RCC 7860 (cell line): ENCODE data around the gene DDX28.

Experiments used
- DNase-seq: peaks from one replicate; pipeline ENCODE4 v3.0.0-alpha.2; 2015; ENCODE audit warnings: low spot score
- FAIRE-seq: peaks from 2 replicates; lab custom pipeline; 2012; peaks lifted over from hg19 to GRCh38; lab: Jason Lieb, UNC

Gene DDX28

GRCh38 chr16:68022728-68023537, at the start of gene DDX28, which contains the start of gene DUS2:
DDX28 (minus strand) TSS chr16:68023232; CDS start chr16:68023202, 30 bp downstream.
DUS2 (plus strand) TSS chr16:68023284; CDS start chr16:68038024, 14,740 bp downstream.
- no peak for FAIRE-seq

GRCh38 chr16:68072038-68072695, 49.1 kb upstream of the DDX28 start:
- FAIRE-seq: no peak
- no peak for DNase-seq

More at GRCh38 chr16:68022728-68023537, at the start of gene DDX28, which contains the start of gene DUS2:
- peak; percentile 70 for DNase-seq

- DNase-seq (no peak), FAIRE-seq (no peak)
Observed at GRCh38 chr16:68071518-68071901, 48.5 kb upstream of the DDX28 start.

- DNase-seq (no peak), FAIRE-seq (no peak)
Observed at GRCh38 chr16:68070806-68071517, 47.9 kb upstream of the DDX28 start.

GRCh38 chr16:68070249-68070730, 47.3 kb upstream of the DDX28 start:
- DNase-seq (no peak), FAIRE-seq (no peak)

GRCh38 chr16:68069511-68070248, 46.6 kb upstream of the DDX28 start:
- DNase-seq (no peak), FAIRE-seq (no peak)

GRCh38 chr16:68068926-68069325, 45.9 kb upstream of the DDX28 start:
- DNase-seq (no peak), FAIRE-seq (no peak)

- no peak for DNase-seq
- no peak for FAIRE-seq
Observed at GRCh38 chr16:68066763-68067162, 43.7 kb upstream of the DDX28 start.

GRCh38 chr16:68065716-68066305, 42.8 kb upstream of the DDX28 start:
- DNase-seq: no peak
- FAIRE-seq: no peak

- DNase-seq: peak; percentile 50
- FAIRE-seq: no peak
Observed at GRCh38 chr16:68064791-68065365, 41.8 kb upstream of the DDX28 start.

GRCh38 chr16:68062910-68063393, 39.9 kb upstream of the DDX28 start:
- FAIRE-seq (no peak), DNase-seq (no peak)

- no peak for FAIRE-seq
- no peak for DNase-seq
Observed at GRCh38 chr16:68061396-68061795, 38.4 kb upstream of the DDX28 start.

GRCh38 chr16:68059804-68060203, 36.8 kb upstream of the DDX28 start:
- no peak for FAIRE-seq

GRCh38 chr16:68055395-68055794, 32.4 kb upstream of the DDX28 start:
- FAIRE-seq: no peak
- DNase-seq: no peak

More at GRCh38 chr16:68059804-68060203, 36.8 kb upstream of the DDX28 start:
- DNase-seq: no peak

GRCh38 chr16:68049449-68049848, 26.4 kb upstream of the DDX28 start:
- no peak for FAIRE-seq

GRCh38 chr16:68047987-68048386, 25.0 kb upstream of the DDX28 start:
- DNase-seq (no peak), FAIRE-seq (no peak)

More at GRCh38 chr16:68049449-68049848, 26.4 kb upstream of the DDX28 start:
- DNase-seq: no peak

GRCh38 chr16:68046106-68046505, 23.1 kb upstream of the DDX28 start:
- FAIRE-seq (no peak), DNase-seq (no peak)

GRCh38 chr16:68041783-68042182, 18.8 kb upstream of the DDX28 start:
- FAIRE-seq (no peak), DNase-seq (no peak)

- FAIRE-seq (no peak), DNase-seq (peak; percentile 65)
Observed at GRCh38 chr16:68040506-68041288, 17.7 kb upstream of the DDX28 start.
